Mesenchymal stem cell (in vitro differentiated cells and primary cell): ENCODE results near the gene CDKL2.
A peak's percentile ranks its signal among the peaks of the same experiment; 100 is the strongest.

Experiments used
- DNase-seq: peaks from one replicate; pipeline ENCODE4 v3.0.0-alpha.2; 2013
- H2AFZ ChIP-seq: one replicate; pipeline ENCODE4 v1.6.1; 2013; ENCODE audit warnings: low read depth, mild to moderate bottlenecking, control low read depth, inconsistent platforms, low read length, moderate library complexity
- H2AK5ac ChIP-seq: 2 replicates; pipeline ENCODE4 v1.6.1; 2013; ENCODE audit warnings: low read length, moderate library complexity, mild to moderate bottlenecking, inconsistent platforms; ENCODE audit not compliant: severe bottlenecking
- H2BK120ac ChIP-seq: one replicate; pipeline ENCODE4 v1.6.1; 2013; ENCODE audit warnings: low read depth, mild to moderate bottlenecking, inconsistent platforms, low read length, moderate library complexity
- H2BK12ac ChIP-seq, 2 experiments: one replicate each; pipeline ENCODE4 v1.6.1; 2013; ENCODE audit warnings: inconsistent platforms in 2 of 2, low read length in 2 of 2, mild to moderate bottlenecking in 2 of 2, moderate library complexity in 2 of 2, control low read depth in 1 of 2
- H2BK15ac ChIP-seq: one replicate; pipeline ENCODE4 v1.6.1; 2013; ENCODE audit warnings: mild to moderate bottlenecking, low read depth, inconsistent platforms; ENCODE audit not compliant: poor library complexity, severe bottlenecking
- H2BK5ac ChIP-seq: 2 replicates; pipeline ENCODE4 v1.6.1; 2013; ENCODE audit warnings: low read depth, mild to moderate bottlenecking, low read length, control low read depth, inconsistent platforms; ENCODE audit not compliant: poor library complexity, severe bottlenecking
- H3K14ac ChIP-seq, 2 experiments: one replicate each; pipeline ENCODE4 v1.6.1; 2013; ENCODE audit warnings: inconsistent platforms in 2 of 2, low read length in 2 of 2, control low read depth in 1 of 2, mild to moderate bottlenecking in 1 of 2, moderate library complexity in 1 of 2
- H3K18ac ChIP-seq, 2 experiments: one replicate each; pipeline ENCODE4 v1.6.1; 2013; ENCODE audit warnings: inconsistent platforms in 2 of 2, low read length in 2 of 2, control low read depth in 1 of 2, low read depth in 1 of 2, mild to moderate bottlenecking in 1 of 2
- H3K23ac ChIP-seq, 2 experiments: one replicate each; pipeline ENCODE4 v1.6.1; 2013; ENCODE audit warnings: inconsistent platforms in 2 of 2, low read length in 2 of 2, mild to moderate bottlenecking in 2 of 2, moderate library complexity in 2 of 2, control low read depth in 1 of 2
- H3K27ac ChIP-seq: 2 replicates; pipeline ENCODE4 v1.5.1; 2013; ENCODE audit warnings: mild to moderate bottlenecking, moderate library complexity, low read length, control low read depth, inconsistent platforms; ENCODE audit not compliant: poor library complexity, severe bottlenecking
- H3K27me3 ChIP-seq, 2 experiments: 2 replicates each; pipeline versions ENCODE4 v1.6.1 to v1.7.0; 2013; ENCODE audit warnings: low read length in 2 of 2, mild to moderate bottlenecking in 2 of 2, moderate library complexity in 2 of 2, control low read depth in 1 of 2, inconsistent platforms in 1 of 2; ENCODE audit not compliant: control insufficient read depth in 1 of 2, insufficient read depth in 1 of 2
- H3K36me3 ChIP-seq, 2 experiments: 2 replicates each; pipeline versions ENCODE4 v1.6.1 to v1.7.0; 2013; ENCODE audit warnings: low read length in 2 of 2, control low read depth in 1 of 2, inconsistent platforms in 1 of 2, low read depth in 1 of 2, mild to moderate bottlenecking in 1 of 2; ENCODE audit not compliant: insufficient read depth in 2 of 2, control insufficient read depth in 1 of 2
- H3K4ac ChIP-seq, 2 experiments: one replicate each; pipeline ENCODE4 v1.6.1; 2013; ENCODE audit warnings: inconsistent platforms in 2 of 2, low read length in 2 of 2, mild to moderate bottlenecking in 2 of 2, moderate library complexity in 2 of 2, control low read depth in 1 of 2, low read depth in 1 of 2
- H3K4me1 ChIP-seq: 2 replicates; pipeline ENCODE4 v1.6.1; 2013; ENCODE audit warnings: low read depth, low read length, control low read depth; ENCODE audit not compliant: control insufficient read depth, insufficient read depth
- H3K4me2 ChIP-seq: 2 replicates; pipeline ENCODE4 v1.6.1; 2013; ENCODE audit warnings: low read length, mild to moderate bottlenecking, inconsistent platforms; ENCODE audit not compliant: poor library complexity, severe bottlenecking
- H3K4me3 ChIP-seq, 2 experiments: 2 replicates each; pipeline versions ENCODE4 v1.5.1 to v1.7.0; 2013; ENCODE audit warnings: low read length in 2 of 2, mild to moderate bottlenecking in 2 of 2, control low read depth in 1 of 2, low read depth in 1 of 2; ENCODE audit not compliant: insufficient read depth in 1 of 2
- H3K79me1 ChIP-seq: replicated peaks from 2 replicates; pipeline ENCODE4 v1.6.1; 2013; ENCODE audit warnings: mild to moderate bottlenecking, control low read depth, low read length, inconsistent platforms; ENCODE audit not compliant: poor library complexity, severe bottlenecking
- H3K9ac ChIP-seq: 2 replicates; pipeline ENCODE4 v1.7.0; 2013; ENCODE audit warnings: mild to moderate bottlenecking, low read length, moderate library complexity
- H3K9me3 ChIP-seq: 2 replicates; pipeline ENCODE4 v1.7.0; 2013; ENCODE audit warnings: mild to moderate bottlenecking, low read length; ENCODE audit not compliant: control insufficient read depth
- H4K8ac ChIP-seq: one replicate; pipeline ENCODE4 v1.6.1; 2013; ENCODE audit warnings: inconsistent platforms, mild to moderate bottlenecking, low read length, moderate library complexity
- H4K91ac ChIP-seq: one replicate; pipeline ENCODE4 v1.6.1; 2013; ENCODE audit warnings: mild to moderate bottlenecking, low read length, inconsistent platforms
- WGBS: methylation state at CpG from one replicate; pipeline ENCODE4 v1.1.7; 2013; ENCODE audit warnings: mixed read lengths; 5-methylcytosine and 5-hydroxymethylcytosine counted together

Gene CDKL2

DNA sequence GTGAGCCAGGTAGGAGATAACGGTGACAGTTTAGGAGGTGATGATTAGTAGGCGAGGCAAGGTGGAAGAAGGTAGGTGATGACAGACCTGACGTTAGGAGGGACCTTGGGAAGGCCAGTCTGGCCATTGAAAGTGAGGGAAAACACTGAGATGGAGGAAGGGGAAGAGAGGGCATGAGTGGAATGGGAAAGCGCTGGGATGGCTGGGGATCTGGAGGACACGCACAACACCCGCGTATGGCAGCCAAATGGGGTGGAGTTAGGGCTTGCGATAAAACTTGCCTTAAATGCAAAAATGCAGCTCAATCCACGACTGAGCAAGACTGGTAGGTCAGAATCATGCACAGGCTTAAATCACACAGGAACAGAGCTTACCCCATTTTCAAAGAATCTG lies 605 bp upstream of the CDKL2 start:
- no peak overlapping the region for H3K4ac ChIP-seq
- 30% methylated on average over 9 of the region's 9 CpGs for WGBS
- H3K23ac ChIP-seq, result no peak overlapping the region
- peak overlapping the region; percentile 60 for H4K8ac ChIP-seq
- H3K9ac ChIP-seq, result peak overlapping the region; percentile 74
- peak overlapping the region; percentile 63 to 79 for H3K4me3 ChIP-seq
- no peak overlapping the region for H3K18ac ChIP-seq
- peak overlapping the region; percentile 46 for H4K91ac ChIP-seq
- peaks cover 3% of the 10 kb centered on the region for H3K79me1 ChIP-seq
- no peaks in the 10 kb centered on the region for H3K27me3 ChIP-seq
- no peak overlapping the region for H2AK5ac ChIP-seq
- no peak overlapping the region for H2BK120ac ChIP-seq
- DNase-seq, result no peak
- no peak overlapping the region for H3K14ac ChIP-seq
- H3K36me3 ChIP-seq, result no peaks in the 10 kb centered on the region
- peak overlapping the region; percentile 63 for H2AFZ ChIP-seq
- no peaks in the 10 kb centered on the region for H3K9me3 ChIP-seq
- peak overlapping the region; percentile 67 for H3K4me2 ChIP-seq
- H2BK12ac ChIP-seq, result no peak overlapping the region
- H3K4me1 ChIP-seq, result peaks cover 10% of the 10 kb centered on the region
- H2BK15ac ChIP-seq, result no peak overlapping the region
- H3K27ac ChIP-seq, result no peak overlapping the region
- H2BK5ac ChIP-seq, result no peak overlapping the region

DNA sequence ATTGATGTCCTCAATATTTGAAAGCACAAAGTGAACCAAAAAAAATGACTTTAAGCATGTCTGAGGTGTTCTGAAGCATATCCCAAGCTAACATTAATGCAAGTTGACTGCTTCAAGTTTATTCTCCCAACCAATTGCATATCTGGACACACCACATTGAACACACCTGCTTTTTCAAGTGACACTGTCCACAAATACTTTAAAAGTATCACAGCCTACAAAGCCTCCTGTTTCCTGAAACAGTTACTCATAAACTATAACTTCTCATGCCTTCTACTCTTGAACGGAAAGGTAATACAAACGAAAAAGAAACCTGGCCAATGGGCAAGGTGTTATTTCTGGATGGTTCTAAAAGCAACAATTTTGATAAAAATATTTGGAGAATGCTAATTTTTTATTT lies 1.1 kb downstream of the CDKL2 start:
- Histone ChIP-seq H2BK5ac (no peak overlapping the region), H3K4me1 (peaks cover 10% of the 10 kb centered on the region), H3K4ac (no peak overlapping the region), H4K8ac (no peak overlapping the region), H3K18ac (no peak overlapping the region), H2BK120ac (no peak overlapping the region), H3K14ac (no peak overlapping the region), H3K9ac (no peak overlapping the region), H2BK15ac (no peak overlapping the region), H2BK12ac (no peak overlapping the region), H3K27ac (no peak overlapping the region), H4K91ac (no peak overlapping the region), H2AK5ac (no peak overlapping the region), H2AFZ (no peak overlapping the region), H3K36me3 (no peaks in the 10 kb centered on the region), H3K79me1 (peaks cover 3% of the 10 kb centered on the region), H3K23ac (no peak overlapping the region), H3K9me3 (no peaks in the 10 kb centered on the region), H3K4me3 (no peak overlapping the region), H3K27me3 (no peaks in the 10 kb centered on the region), H3K4me2 (no peak overlapping the region)
- no peak for DNase-seq
- WGBS, result 89% methylated on average over 2 of the region's 2 CpGs

DNA sequence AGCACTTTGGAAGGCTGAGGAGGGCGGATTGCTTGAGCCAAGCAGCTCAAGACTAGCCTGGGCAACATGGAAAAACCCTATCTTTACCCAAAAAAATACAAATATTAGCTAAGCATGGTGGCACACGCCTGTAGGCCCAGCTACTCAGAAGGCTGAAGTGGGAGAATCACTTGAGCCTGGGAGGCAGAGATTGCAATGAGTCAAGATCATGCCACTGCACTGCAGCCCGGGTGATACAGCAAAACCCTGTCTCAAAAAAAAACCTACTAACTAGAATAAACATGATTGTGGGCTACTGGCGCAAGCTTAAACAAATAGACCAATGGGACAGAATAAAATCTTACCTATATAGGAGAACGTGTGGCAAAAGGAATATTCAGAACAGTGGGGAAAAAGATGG lies 7.3 kb downstream of the CDKL2 start:
- WGBS, result 87% methylated on average over 2 of the region's 5 CpGs

DNA sequence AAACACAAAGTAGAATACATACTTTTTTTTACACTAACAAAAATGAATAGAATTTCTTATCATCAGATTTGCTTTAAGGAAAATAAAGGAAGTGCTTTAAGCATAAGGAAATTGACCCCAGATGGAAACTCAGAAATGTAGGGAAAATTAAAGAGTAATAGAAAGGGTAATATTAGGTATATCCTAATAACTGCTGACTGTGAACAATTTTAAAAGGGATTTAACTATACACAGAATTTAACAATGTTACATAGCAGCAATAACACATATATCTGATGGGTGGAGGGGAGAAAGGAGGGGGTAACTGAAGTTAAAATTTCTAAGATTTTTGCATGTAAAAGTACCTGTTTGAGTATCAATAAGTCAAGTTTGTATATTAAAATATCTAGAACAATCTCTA lies 8.6 kb downstream of the CDKL2 start:
- Histone ChIP-seq H2AK5ac (no peak overlapping the region), H3K18ac (no peak overlapping the region), H2BK12ac (no peak overlapping the region), H3K27ac (no peak overlapping the region), H3K9me3 (no peaks in the 10 kb centered on the region), H3K27me3 (no peaks in the 10 kb centered on the region), H3K23ac (no peak overlapping the region), H2BK120ac (no peak overlapping the region), H3K36me3 (no peaks in the 10 kb centered on the region), H3K79me1 (no peaks in the 10 kb centered on the region), H2AFZ (no peak overlapping the region), H3K4me2 (no peak overlapping the region), H3K4me3 (no peak overlapping the region), H2BK5ac (no peak overlapping the region), H4K8ac (no peak overlapping the region), H3K9ac (no peak overlapping the region), H3K14ac (no peak overlapping the region), H3K4me1 (no peaks in the 10 kb centered on the region), H4K91ac (no peak overlapping the region), H2BK15ac (no peak overlapping the region), H3K4ac (no peak overlapping the region)
- DNase-seq, result no peak

More for the DNA sequence above, 7.3 kb downstream of the CDKL2 start:
- no peak for DNase-seq
- no peaks in the 10 kb centered on the region for H3K9me3 ChIP-seq
- no peaks in the 10 kb centered on the region for H3K79me1 ChIP-seq
- no peak overlapping the region for H3K4me3 ChIP-seq
- no peak overlapping the region for H3K18ac ChIP-seq
- no peak overlapping the region for H2AFZ ChIP-seq
- no peak overlapping the region for H3K27ac ChIP-seq
- H3K14ac ChIP-seq, result no peak overlapping the region
- H3K4me1 ChIP-seq, result no peaks in the 10 kb centered on the region
- H3K27me3 ChIP-seq, result no peaks in the 10 kb centered on the region
- H2BK15ac ChIP-seq, result no peak overlapping the region
- H2BK5ac ChIP-seq, result no peak overlapping the region
- H3K4me2 ChIP-seq, result no peak overlapping the region
- H4K91ac ChIP-seq, result no peak overlapping the region
- H3K23ac ChIP-seq, result no peak overlapping the region
- no peak overlapping the region for H3K9ac ChIP-seq
- H2AK5ac ChIP-seq, result no peak overlapping the region
- no peaks in the 10 kb centered on the region for H3K36me3 ChIP-seq
- no peak overlapping the region for H2BK12ac ChIP-seq
- no peak overlapping the region for H4K8ac ChIP-seq
- no peak overlapping the region for H3K4ac ChIP-seq
- H2BK120ac ChIP-seq, result no peak overlapping the region
